ENCODE results near the gene PRPF8.
A peak's percentile ranks its signal among the peaks of the same experiment; 100 is the strongest.
"Not testable (repeated sequence)": the region's sequence is repeated elsewhere in the genome, so short reads cannot be mapped to it uniquely, and the experiment has no call there.

PRPF8 gene

GRCh38 chr17:1716076-1716911 is 31.6 kb upstream of the PRPF8 start:
- DNase-seq (ENCODE audit: low read depth in 2 of 2), result peak; percentile 99 to 100

- no peak for DNase-seq (ENCODE audit: low read depth in 2 of 2)
Measured at GRCh38 chr17:1715803-1716075, 31.1 kb upstream of the PRPF8 start.

- no peak for DNase-seq (ENCODE audit: low read depth in 2 of 2)
Measured at GRCh38 chr17:1714980-1715802, 30.5 kb upstream of the PRPF8 start.

- no peak for DNase-seq (ENCODE audit: low read depth in 2 of 2)
Measured at GRCh38 chr17:1714427-1714979, 29.8 kb upstream of the PRPF8 start.

- no peak for DNase-seq (ENCODE audit: low read depth in 2 of 2)
Measured at GRCh38 chr17:1713878-1714426, 29.3 kb upstream of the PRPF8 start.

- no peak for DNase-seq (ENCODE audit: low read depth in 2 of 2)
Measured at GRCh38 chr17:1713160-1713877, 28.7 kb upstream of the PRPF8 start.

- DNase-seq (ENCODE audit: low read depth in 2 of 2), result no peak
Measured at GRCh38 chr17:1712271-1712670, 27.6 kb upstream of the PRPF8 start.

DNA sequence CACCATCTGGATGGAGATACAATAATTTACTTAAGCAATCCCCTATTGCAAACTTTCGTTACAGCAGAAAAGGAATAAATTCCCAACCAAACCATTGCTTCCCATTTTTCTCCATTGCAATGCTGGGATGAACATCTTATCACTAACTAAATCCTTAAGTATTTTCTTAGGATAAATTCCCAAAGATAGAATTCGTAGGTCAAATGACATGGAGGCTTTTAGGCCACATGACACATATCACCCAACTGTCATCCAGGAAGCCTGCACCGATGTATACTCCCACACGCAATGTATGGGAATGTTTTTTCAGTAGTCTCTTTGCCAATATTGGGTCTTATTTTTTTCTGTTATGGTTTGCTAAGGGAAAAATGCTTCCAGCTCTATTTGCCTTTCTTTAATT is 27.1 kb upstream of the PRPF8 start:
- DNase-seq (ENCODE audit: low read depth in 2 of 2), result no peak

GRCh38 chr17:1710807-1711553 is 26.3 kb upstream of the PRPF8 start:
- DNase-seq (ENCODE audit: low read depth in 2 of 2), result no peak

DNA sequence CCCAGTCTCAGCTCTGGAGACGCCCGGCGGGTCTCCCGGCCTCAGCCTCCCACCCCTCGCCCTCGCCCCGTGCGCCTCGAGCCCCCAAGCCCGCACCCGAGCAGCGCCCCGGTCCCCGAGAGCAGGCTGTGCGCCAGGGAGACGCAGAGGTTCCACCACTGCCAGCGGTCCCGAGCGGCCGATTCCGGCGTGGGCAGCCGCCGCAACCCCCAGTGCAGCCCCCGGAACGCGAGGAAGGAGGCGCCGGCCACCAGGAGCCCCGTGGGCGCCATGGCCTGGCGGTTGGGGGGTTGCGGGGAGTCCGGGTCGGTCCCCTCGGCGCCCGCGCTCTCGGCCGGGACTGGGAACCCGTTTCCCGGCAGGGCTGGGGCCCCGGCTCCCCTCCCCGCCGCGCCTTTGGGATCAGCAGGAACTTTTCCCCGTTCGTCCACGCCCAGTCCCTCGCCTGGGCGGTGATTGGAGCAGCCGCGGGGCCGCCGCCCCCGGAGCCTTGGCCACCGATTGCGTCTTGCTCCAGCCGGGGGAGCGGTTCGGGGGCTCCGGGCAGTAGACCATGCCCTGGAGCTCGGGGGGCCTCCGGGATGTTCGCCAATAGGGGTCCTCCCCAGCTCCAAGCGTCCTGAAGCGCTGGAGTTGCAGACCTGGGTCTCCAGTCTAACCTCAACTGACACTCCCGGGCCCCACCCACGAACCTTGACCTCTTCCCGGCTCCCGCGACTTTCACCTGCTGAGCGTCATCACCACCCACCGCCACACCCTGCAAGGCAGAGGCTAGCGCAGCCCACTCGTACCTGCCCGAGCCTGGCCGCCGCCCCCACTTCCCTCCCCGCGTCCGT is 25.5 kb upstream of the PRPF8 start, which contains the start of gene TLCD2:
TSS of gene TLCD2 (minus strand) at position 407 of the 836 bp plus-strand sequence. CDS start at position 272, 135 bp downstream.
- DNase-seq (ENCODE audit: low read depth in 2 of 2), result no peak

GRCh38 chr17:1709403-1709951 is 24.8 kb upstream of the PRPF8 start:
- no peak for DNase-seq (ENCODE audit: low read depth in 2 of 2)

GRCh38 chr17:1708791-1709346 is 24.2 kb upstream of the PRPF8 start:
- DNase-seq (ENCODE audit: low read depth in 2 of 2), result not testable (repeated sequence)

- DNase-seq (ENCODE audit: low read depth in 2 of 2), result no peak
Measured at GRCh38 chr17:1707107-1707506, 22.4 kb upstream of the PRPF8 start.

- DNase-seq (ENCODE audit: low read depth in 2 of 2), result no peak
Measured at GRCh38 chr17:1705004-1705403, 20.3 kb upstream of the PRPF8 start.

- no peak for DNase-seq (ENCODE audit: low read depth in 2 of 2)
Measured at GRCh38 chr17:1703063-1703462, 18.4 kb upstream of the PRPF8 start.

- DNase-seq (ENCODE audit: low read depth in 2 of 2), result not testable (repeated sequence)
Measured at GRCh38 chr17:1699891-1700290, 15.2 kb upstream of the PRPF8 start.

DNA sequence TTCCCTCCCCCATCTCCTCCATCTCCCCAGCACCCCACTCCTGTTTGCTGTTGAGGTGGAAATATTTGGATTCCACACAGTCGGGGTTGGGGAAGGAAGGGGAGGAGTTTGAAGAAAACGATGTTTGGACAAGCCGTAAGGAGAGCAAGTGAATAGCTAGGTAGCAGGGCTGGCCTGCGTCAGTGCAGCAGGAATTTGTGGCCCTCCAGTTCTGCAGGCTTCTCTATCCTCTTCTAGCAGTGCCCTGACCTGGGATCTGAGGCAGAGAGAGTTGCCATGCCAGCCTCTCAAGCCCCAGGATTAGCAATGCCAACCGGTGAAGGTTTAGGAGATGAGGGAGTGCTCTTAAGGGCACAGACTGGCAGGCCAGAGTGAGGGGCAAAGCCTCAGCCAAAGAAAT is 13.0 kb upstream of the PRPF8 start:
- no peak for DNase-seq (ENCODE audit: low read depth in 2 of 2)

GRCh38 chr17:1695365-1695764 is 10.7 kb upstream of the PRPF8 start:
- no peak for DNase-seq (ENCODE audit: low read depth in 2 of 2)

DNA sequence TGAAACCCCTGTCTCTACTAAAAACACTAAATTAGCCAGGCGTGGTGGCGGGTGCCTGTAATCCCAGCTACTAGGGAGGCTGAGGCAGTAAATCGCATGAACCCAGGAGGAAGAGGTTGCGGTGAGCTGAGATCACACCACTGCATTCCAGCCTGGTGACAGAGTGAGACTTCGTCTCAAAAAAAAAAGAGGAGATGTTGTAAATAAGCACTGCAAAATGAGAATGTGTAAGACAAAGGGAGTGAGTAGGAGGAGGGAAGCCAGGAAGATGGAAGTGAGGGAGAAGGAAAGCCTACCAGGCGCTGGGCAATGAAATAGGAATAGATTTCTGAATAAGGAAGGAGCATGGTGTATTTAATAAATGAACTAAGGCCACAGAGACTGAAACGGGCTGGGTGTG is 8.7 kb upstream of the PRPF8 start:
- DNase-seq (ENCODE audit: low read depth in 2 of 2), result no peak

Data from stimulated activated CD8-positive, alpha-beta memory T cell treated with anti-CD3 and anti-CD28 coated beads, Interleukin-2, amount 100 ng/mL, for 1 hour (primary cell).